HEK293T (cell line): ENCODE results near the gene DCANP1.

Experiments used
- BHLHE40 ChIP-seq: fragments of 450-650 bp; IDR thresholded peaks from 2 replicates; pipeline ENCODE4 v1.6.1; 2016; ENCODE audit warnings: mild to moderate bottlenecking, moderate library complexity, borderline replicate concordance
- CTBP1 ChIP-seq: fragments of 450-650 bp; IDR thresholded peaks from 2 replicates; pipeline ENCODE4 v1.6.1; 2016; ENCODE audit warnings: borderline replicate concordance
- FOXK2 ChIP-seq: fragments of 450-650 bp; IDR thresholded peaks from 2 replicates; pipeline ENCODE4 v1.6.1; 2016; ENCODE audit warnings: mild to moderate bottlenecking
- FOXM1 ChIP-seq: fragments of 450-650 bp; IDR thresholded peaks from 2 replicates; pipeline ENCODE4 v1.6.1; 2017; ENCODE audit warnings: mild to moderate bottlenecking, borderline replicate concordance
- L3MBTL2 ChIP-seq: fragments of 450-650 bp; conservative IDR thresholded peaks from 2 replicates; pipeline ENCODE4 v1.6.1; 2016; ENCODE audit warnings: mild to moderate bottlenecking
- NFRKB ChIP-seq: fragments of 450-650 bp; IDR thresholded peaks from 2 replicates; pipeline ENCODE4 v1.6.1; 2016; ENCODE audit warnings: mild to moderate bottlenecking, moderate library complexity
- SUZ12 ChIP-seq: fragments of 450-650 bp; IDR thresholded peaks from 2 replicates; pipeline ENCODE4 v1.6.1; 2016; ENCODE audit warnings: mild to moderate bottlenecking

DNA sequence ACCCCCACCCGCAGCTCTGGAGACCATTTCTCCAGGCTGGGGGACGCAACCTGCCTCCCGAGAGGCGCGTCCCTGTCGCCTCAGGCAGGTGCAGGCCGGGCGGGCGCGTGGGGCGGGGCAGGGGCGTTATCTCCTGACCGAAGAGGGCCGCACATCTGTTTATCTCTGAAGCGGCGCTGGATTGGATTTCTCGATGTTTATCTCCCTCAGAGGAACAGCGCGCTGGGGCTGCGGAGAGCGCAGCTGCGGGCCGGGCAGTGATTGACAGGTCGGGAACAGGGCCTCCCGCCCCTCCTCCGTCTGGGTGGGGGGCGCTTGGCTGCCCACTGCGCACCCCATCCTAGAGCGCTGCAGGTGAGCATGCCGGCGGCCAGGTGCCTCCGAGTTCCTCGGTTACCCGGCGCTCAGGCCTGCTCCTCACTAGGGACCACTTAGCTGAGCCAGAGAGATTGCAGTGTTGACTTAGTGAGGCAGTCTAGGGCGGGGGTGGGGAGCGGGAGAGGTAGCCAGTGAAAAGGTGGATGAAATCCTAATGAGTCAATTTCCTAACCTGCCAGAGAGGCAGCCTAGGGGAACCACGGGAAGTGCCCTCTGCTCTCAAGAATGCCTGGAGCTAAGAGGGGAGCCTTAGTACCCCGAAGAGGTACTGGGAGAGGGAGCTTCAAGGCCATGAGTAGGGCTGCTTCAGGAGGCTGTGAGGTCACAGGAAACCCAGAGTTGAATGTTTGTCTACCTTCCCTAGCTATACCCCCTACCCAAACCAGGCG is 44.6 kb upstream of the DCANP1 start:
- TF ChIP-seq BHLHE40 (no peak), FOXM1 (no peak), CTBP1 (no peak), SUZ12 (no peak), NFRKB (no peak), FOXK2 (no peak), L3MBTL2 (no peak)
